ENCODE data around the gene PSME2.

- TF ChIP-seq CTCF (IDR thresholded peaks at IDR 0.05): no peak
- no peak for TF ChIP-seq ZFX (IDR thresholded peaks at IDR 0.05; ENCODE audit: borderline replicate concordance)
Measured at GRCh38 chr14:24146453-24146977, at the start of gene PSME2.

All from 22Rv1 (cell line).